HG03045 (cell line): ENCODE data around the gene AGAP1.

Experiments used
- ATAC-seq: cut with Tn5 transposase; IDR thresholded peaks from one replicate; pipeline ENCODE4 v1.9.1; 2021; ENCODE audit warnings: mild to moderate bottlenecking, moderate library complexity; ENCODE audit not compliant: unreplicated experiment

AGAP1 gene

DNA sequence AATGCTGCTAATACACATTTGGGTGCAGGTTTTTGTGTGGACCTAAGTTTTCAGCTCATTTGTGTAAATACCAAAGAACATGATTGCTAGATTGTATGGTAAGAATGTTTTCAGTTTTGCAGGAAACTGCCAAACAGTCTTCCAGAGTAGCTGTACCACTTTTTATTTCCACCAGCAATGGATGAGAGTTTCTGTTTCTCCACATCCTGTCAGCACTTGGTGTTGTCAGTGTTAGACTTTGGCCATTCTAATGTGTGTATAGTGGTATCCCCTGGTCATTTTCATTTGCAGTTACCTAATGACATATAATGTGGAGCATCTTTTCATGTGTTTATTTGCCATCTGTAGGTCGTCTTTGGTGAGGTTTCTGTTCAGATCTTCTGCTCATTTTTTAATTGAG, 337.9 kb downstream of the AGAP1 start:
- ATAC-seq = no peak

- ATAC-seq = no peak
Measured at GRCh38 chr2:235832941-235833340, 339.1 kb downstream of the AGAP1 start.

DNA sequence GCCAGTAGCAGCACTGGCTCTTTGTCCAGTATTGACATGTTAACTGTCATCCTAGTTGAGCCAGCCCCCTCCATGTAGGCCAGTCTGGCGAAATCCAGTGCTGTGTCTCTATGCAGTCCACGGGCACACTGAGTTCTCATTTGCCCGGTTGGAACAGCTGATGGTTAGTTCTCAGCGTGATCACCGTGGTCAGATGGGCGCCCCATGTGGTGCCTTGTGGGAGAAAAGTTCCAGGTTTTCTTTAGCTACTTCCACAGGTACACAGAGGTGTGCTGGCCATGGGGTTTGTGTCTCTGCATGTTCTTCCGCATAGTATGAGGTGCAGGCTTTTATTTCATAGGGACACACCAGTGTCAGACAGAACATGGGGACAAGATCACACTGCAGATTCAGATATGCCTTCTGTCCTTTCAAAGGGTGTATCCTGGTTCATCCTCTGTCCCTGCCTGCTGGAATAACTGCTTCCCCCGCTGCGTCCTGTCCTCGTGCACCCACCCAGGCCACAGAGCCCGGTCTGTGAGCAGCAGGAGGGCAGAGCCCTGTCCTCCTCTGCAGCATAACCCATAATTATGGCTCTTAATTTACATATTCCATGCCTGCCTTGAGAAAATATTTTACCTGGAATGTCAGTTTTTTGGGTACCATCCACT, 340.3 kb downstream of the AGAP1 start:
- no peak for ATAC-seq

DNA sequence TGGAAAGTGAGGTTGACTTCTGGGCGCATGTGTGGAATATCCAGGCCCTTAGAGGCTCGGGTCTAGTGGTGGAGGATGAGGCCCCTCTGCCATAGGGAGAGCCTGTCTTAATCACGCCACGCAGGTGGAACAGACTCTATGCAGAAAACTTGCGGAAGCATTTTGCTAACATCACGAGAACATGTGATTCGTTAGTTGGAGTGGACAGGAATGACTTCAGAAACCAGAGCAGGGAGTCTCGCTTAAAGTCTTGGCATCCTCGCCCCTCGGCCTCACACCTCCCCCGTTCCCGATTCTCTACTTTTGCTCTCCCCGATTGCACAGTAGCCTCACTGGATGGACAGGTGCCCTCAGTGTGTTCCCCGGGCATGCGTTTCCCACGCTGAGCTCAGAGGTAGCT, 340.9 kb downstream of the AGAP1 start:
- ATAC-seq = no peak

DNA sequence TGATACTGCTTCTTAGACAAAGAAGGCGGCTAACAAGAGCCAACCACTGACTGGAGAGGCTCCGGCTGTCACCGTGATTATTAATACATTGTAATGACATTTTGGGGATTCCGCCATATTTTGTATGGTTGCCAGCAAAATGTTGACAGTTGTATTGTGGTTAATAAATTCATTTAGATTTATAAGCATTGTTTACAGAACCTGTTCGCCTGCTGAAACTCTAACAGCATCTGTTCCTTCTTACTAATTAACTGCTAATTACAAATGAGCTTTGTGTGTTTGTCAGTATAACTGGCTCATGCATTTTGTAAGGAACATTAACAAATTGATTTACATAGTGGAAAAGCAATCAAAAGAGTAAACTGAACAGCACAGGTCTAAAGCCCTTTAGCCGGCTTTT, 342.0 kb downstream of the AGAP1 start:
- no peak for ATAC-seq

DNA sequence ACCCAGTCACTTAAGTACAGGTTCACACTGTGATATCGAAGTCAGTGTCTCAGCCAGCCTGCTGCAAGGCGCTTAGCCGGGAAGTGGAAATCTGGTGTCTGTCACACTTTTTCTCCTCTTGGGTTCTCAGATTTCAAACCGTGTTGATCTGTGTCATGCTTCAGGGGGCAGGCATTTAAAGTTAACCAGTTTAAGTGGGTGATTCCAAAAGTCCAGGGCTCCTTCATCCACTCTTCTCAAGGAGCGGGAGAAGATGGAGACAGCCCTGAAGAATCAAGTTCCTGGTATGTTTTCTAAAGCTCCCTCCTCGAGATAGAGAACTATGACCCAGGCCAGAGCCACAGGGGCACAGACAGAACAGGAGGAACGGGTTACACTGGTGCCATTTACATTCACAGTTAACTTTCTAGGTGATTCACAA, 342.7 kb downstream of the AGAP1 start:
- no peak for ATAC-seq

DNA sequence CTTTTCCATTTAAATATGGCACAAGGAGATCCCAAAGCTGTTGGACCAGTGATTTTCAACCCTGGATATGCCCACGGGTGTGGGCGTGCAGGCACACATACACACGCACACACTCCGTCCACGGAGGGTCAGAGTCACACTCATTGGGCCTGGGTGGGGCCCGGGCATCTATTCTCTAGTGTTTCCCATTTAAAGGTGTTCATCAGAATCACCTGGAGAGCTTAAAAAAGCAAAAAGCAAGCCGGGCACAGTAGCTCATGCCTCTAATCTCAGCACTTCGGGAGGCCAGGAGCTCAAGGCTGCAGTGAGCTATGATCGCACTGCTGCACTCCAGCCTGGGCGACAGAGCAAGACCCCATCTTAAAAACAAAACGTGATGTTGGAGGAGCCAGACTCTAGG, 345.4 kb downstream of the AGAP1 start:
- no peak for ATAC-seq

DNA sequence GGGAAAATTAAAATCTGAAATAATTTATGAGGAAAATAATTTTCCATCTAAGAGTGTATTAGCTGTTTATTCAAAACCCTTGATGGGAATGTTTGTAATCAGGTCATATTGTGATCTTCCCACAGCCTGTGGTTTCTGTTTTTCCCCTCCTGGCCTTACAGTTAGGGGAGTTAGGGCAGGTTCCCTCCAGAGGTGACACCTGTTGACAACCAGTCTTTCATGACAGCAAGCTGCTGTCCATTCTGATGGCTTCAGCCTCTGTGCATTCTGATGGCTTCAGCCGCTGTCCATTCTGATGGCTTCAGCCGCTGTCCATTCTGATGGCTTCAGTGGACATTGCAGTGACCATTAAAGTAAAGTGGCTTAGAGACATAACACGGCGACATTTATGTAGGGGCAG, 346.1 kb downstream of the AGAP1 start:
- ATAC-seq = no peak

- no peak for ATAC-seq
Measured at GRCh38 chr2:235841863-235842262, 348.0 kb downstream of the AGAP1 start.

DNA sequence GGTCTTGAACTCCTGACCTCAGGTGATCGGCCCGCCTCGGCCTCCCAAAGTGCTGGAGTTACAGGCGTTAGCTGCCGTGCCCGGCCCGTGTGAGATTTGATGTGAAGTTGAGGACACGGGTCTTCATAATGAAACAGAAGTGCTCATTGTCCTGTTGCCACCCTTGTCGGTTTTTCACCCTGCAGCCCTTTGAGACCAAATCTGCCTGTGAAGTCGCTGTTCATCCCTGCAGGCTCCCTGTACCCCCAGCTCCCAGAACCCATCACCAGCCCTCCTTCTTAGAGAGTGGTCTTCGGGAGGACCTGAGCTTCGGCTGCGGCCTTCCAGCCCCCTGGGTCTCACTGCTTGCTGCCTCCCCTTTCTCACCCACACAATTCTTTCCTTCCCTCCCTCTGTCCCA, 349.1 kb downstream of the AGAP1 start:
- ATAC-seq = no peak

DNA sequence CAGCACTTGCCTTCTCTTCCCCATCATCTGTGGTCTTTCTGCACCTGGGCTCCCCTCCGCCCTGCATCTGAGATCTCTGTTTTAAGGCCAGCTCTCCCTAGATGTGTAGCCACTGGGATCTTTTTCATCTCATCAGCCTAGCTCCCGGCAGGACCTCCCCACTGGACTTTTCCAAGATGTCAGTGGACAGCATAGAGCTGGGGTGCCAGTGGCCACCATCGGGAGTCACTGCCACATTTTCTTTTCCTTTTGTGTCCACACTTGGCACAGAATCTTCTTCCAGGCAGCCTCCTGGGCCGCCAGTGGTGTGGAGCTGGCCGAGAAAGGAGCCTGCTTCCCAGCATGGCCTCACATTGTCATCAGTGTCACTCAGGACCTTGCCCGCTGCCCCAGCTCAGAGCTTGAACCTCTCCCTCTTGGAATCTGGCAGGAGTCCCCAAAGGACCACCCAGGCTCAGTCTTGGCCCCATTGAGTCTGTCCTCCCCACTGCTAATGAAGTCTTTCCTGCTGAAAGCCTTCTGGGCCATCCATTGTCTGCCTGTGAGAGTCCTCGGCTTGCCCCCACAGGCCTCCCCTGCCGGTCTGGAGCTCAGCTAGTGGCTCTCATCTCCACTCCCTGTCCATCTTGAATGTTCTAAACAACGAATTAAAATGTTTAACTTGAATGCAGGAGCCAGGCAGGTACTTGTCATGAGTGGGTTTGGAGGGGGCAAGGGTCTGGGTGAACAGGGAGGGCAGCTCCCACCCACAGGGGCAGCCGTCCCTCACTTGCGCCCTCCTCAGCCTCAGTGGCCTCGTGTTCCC, 349.9 kb downstream of the AGAP1 start:
- no peak for ATAC-seq

GRCh38 chr2:235844561-235844960, 350.7 kb downstream of the AGAP1 start:
- no peak for ATAC-seq

DNA sequence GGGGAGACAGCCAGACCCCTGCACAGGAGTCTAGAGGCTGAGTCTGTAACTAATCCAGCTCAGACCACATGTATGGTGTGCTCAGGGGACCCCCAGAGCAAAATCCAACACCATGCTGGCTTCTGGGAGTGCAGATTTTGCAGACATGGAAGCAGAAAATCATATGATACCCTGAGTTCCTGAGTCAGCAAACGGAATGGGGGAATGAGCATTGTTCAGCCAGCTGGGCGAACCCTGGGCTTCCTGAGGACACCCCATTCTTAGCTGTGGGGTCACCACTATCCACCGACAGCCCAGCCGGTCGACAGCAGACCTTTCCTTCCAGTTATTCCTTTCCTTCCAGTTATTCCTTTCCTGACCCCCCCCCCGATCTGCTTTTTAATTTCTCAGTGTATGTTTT, 351.4 kb downstream of the AGAP1 start:
- no peak for ATAC-seq

GRCh38 chr2:235847576-235847975, 353.7 kb downstream of the AGAP1 start:
- no peak for ATAC-seq

DNA sequence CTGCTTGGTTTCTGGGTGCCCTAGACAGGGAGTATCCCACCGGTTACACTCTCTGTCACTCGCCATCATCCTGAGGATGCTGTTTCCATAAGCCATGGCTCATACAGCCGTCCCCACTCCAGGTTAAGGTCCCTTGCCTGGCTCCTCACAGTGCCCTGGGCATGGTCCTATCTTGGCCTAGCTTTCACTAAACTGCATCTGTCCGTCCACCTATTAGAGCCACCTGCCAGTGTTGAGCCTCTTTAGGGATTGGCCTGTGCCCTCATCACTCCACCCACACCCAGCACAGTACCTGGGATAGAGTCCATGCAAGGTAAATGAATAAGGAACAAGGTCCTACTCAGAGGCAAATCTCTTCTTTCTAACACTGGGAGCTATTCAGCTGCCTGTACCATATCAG, 354.2 kb downstream of the AGAP1 start:
- ATAC-seq = no peak

GRCh38 chr2:235848946-235849345, 355.1 kb downstream of the AGAP1 start:
- no peak for ATAC-seq

- ATAC-seq = no peak
Measured at GRCh38 chr2:235849489-235849888, 355.6 kb downstream of the AGAP1 start.

- ATAC-seq = no peak
Measured at GRCh38 chr2:235850289-235850688, 356.4 kb downstream of the AGAP1 start.

DNA sequence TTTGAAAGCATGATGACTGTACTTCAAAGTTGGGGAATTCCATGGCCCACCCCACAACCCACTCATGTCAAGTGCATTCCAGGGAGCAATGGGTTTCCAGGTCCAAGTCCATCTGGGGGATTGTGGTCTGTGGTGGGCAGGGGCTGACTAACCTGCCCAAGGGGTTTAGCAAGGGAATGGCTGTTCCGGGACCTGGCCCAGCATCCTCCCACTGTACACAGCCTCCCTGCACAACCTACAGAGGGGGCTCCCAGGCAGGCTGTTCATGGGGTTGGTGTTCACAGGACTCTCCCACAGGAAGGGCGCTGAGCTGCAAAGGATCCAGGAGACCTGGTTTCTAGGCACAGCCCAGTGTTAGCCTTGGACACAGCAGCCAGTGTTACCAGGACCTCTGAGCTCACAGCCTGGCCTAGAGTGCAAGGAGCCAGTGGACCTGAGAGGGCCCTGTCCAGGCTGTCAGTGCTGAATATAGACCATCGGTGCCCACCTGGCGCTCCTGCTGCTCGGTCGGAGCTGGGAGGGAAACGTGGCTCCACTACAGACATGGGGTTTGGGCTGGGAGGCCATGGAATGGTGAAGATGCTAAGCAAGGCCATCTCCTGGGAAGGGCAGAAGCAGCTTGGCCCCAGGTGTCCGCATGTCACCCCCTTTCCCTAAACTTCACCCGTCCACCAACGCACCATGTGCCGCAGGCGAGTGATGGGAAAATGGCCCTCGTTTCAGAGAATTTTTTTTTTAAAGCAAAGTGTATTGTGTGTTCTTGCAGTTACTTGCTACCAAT, 357.1 kb downstream of the AGAP1 start:
- ATAC-seq = no peak

- no peak for ATAC-seq
Measured at GRCh38 chr2:235851828-235852525, 358.1 kb downstream of the AGAP1 start.

DNA sequence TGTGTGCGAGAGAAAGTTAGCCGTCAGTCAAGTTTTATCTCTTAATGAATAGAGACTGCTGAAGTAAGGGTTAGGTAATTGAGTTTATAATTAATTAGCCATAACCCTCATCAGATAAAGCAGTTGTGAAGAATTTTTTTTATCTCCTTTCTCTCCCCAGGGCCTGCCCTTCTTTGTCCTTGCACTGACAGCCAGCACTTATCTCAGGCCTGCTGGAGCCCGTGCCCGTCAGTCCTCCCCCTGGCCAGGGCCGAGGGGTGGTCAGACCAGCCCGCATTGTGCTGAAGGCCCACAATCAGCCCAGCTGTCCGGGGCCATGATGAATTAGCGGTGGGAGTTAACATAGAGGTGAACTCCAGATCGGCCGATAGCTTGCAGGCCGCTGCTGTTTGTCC, 358.7 kb downstream of the AGAP1 start:
- no peak for ATAC-seq
